NCI-H2029 treated with DMSO at 0.1 percent for 48 hours (cell line): Measurements from ENCODE around the gene LMLN.
"Not testable (repeated sequence)": the region's sequence is repeated elsewhere in the genome, so short reads cannot be mapped to it uniquely, and the experiment has no call there.

Experiments used
- DNase-seq: peaks from one replicate; lab custom pipeline; 2025; lab: John Stamatoyannopoulos, UW

Gene LMLN, protein sequence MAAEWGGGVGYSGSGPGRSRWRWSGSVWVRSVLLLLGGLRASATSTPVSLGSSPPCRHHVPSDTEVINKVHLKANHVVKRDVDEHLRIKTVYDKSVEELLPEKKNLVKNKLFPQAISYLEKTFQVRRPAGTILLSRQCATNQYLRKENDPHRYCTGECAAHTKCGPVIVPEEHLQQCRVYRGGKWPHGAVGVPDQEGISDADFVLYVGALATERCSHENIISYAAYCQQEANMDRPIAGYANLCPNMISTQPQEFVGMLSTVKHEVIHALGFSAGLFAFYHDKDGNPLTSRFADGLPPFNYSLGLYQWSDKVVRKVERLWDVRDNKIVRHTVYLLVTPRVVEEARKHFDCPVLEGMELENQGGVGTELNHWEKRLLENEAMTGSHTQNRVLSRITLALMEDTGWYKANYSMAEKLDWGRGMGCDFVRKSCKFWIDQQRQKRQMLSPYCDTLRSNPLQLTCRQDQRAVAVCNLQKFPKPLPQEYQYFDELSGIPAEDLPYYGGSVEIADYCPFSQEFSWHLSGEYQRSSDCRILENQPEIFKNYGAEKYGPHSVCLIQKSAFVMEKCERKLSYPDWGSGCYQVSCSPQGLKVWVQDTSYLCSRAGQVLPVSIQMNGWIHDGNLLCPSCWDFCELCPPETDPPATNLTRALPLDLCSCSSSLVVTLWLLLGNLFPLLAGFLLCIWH

DNA sequence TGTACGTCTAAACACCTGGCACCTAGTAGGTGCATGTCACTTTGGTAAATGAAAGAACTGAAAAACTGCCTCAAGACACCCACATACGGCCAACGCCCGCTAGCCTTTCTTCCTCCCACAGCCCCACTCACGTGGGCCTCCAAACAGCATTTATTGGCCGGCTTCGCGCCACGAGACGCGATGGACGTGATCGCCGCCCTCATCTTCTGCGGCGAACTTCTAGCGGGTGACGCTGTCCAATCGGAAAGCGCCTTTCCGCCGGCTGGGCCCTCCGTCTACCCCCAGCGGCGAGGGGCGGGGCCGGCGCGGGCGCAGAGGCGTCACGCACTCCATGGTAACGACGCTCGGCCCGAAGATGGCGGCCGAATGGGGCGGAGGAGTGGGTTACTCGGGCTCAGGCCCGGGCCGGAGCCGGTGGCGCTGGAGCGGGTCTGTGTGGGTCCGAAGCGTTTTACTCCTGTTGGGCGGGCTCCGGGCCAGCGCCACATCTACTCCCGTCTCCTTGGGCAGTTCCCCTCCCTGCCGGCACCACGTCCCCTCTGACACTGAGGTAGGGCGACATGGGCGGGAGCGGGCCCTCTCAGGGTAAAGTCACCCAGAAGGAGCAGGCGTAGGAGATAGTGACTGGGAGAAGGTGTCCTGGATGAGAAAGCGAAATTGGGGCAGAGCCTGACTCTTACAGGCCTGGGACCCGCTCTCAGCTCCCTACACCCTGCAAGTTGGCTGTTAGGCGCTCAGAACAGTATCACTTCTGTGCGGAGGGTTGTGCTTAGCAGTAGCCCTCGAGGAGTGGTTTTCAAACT, at the start of gene LMLN:
LMLN (plus strand) TSS at position 327 of the 803 bp plus-strand sequence; CDS start at position 356, 29 bp downstream.
- peak; percentile 67 for DNase-seq

DNA sequence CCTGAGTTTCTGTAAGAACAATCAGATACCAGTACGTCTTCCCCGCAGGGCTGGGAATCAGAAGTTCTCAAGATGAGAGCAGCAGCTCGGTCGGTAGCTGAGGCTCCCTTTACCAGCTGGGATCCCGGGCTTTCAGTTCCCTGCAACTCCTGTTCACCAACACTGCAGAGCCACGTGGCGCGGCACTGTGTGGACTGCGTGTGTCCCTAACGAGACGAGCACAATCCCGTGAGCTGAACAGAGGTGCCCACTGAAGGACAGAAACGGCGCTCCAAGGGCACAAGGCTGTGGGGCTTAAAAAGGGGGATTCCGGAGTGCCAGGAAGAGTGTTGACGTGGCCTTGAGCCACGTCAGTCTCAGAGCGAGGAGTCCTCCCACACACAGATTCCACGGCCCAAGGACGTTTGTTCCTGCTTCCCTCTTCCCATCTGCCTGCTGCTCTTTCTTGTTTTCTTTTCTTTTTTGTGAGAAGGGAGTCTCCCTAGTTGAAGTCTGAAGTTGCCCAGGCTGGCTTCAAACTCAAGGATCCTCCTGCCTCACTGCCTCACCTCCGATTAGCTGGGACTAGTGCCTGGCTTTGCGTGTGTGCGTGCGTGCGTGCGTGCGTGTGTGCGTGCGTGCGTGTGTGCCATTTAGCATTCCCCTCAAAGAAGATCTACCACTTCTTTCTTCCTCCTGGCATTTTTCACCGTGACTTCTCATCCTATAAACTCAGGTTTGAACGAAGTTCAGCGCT, 47.1 kb upstream of the LMLN start:
- no peak for DNase-seq

DNA sequence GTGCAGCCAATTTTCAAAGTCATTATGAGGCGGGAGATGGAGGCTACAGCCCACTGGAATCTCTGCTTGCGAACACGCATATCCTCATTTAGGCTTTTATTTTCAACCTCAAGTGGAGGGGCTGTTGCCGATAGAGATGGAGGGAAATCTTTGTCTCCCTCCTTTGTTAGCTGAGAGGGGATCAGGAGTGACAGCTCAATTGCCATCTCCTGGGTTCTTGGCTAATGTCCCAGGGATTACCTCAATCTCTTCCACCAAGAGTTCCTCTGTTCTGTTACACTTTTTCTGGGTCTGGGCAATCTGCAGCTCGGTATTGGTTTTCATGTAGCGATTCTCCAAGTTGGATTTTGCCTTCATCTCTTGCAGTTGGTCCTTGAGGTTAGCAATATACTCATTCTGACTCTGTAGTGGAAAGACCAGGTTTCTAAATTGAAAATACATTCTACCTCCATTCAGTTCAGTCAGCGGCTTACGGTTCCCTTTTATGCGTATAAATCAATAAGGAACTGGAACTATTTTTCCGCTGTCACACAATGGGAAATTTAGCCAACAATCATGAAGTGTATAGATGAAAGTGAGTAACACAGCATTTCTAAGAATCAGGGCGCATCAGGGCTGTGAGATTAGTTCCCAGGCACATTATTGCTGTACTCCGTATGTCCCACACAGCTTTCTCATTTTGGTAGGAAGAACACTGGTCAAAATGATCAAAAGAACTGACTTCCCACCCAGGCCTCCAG, 46.2 kb upstream of the LMLN start:
- no peak for DNase-seq

DNA sequence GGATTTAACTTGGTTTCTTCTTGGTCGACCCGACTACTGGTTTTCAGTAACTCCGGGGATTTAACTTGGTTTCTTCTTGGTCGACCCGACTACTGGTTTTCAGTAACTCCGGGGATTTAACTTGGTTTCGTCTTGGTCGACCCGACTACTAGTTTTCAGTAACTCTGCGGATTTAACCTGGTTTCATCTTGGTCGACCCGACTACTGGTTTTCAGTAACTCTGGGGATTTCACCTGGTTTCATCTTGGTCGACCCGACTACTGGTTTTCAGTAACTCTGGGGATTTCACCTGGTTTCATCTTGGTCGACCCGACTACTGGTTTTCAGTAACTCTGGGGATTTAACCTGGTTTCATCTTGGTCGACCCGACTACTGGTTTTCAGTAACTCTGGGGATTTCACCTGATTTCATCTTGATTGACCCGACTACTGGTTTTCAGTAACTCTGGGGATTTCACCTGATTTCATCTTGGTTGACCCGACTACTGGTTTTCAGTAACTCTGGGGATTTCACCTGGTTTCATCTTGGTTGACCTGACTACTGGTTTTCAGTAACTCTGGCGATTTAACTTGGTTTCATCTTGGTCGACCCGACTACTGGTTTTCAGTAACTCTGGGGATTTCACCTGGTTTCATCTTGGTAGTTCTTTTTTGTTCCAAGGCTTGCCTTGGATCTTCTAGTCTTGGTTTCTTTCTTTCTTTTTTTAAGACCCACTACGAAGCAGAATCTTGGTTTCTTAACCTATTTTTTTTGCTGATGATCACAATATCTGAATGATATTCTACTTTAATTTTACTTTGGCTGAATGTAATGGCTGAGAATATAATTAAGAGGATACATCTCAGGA, 38.4 kb upstream of the LMLN start:
- DNase-seq, result not testable (repeated sequence)

DNA sequence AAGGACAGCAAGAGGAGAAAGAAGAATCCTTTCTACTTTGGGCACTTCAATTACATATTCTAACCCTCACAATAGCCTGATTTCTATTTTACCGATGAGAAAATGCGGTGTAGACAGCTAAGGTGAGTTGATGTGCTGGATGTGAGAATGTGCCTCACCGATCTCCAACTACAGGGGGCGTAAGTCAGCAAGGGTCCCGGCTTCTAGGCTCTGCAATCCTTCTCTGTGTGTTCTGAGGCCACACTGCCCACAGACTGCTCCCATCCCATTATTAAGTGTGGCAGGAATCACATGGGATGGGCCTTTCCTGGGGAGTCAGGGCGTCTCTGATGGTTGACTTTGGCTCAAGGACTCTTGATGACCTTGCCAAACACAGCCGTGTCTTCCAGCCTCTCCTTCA, 33.6 kb upstream of the LMLN start:
- no peak for DNase-seq

DNA sequence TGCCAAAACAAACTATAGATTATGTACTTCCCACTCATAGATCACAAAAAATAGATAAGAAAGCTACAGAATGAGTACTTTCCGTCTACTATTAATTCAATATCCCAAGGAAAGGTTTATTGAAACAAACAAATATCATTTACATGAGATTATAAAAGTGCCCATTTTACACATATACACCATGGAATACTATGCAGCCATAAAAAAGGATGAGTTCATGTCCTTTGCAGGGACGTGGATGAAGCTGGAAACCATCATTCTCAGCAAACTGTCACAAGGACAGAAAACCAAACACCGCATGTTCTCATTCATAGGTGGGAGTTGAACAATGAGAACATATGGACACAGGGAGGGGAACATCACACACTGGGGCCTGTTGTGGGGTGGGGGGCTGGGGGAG, 32.4 kb upstream of the LMLN start:
- DNase-seq, result not testable (repeated sequence)

DNA sequence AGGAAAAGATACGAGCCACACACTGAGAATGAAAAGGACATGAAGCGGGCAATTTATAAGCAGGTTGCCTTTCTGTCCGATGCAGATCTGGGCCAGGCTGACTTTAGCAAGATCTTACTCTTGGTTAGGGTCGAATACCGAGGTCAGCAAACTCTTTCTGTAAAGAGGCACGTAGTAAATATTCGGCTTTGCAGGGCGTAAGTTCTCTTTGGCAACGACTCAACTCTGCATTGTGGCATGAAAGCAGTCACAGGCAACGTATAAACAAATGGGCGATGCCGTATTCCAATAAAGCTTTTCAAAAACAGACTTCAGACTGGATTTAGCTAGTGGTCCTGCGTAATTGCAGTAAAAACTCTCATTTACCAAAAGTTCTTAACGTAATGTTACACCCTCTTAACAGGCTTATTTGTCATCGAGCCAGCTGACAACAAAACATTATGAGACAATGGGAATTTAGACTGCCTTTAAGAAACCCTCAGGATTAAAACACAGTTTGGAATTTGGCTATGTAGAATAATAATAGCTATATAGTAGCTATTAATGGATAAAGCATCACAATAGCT, 23.1 kb upstream of the LMLN start:
- DNase-seq, result no peak

DNA sequence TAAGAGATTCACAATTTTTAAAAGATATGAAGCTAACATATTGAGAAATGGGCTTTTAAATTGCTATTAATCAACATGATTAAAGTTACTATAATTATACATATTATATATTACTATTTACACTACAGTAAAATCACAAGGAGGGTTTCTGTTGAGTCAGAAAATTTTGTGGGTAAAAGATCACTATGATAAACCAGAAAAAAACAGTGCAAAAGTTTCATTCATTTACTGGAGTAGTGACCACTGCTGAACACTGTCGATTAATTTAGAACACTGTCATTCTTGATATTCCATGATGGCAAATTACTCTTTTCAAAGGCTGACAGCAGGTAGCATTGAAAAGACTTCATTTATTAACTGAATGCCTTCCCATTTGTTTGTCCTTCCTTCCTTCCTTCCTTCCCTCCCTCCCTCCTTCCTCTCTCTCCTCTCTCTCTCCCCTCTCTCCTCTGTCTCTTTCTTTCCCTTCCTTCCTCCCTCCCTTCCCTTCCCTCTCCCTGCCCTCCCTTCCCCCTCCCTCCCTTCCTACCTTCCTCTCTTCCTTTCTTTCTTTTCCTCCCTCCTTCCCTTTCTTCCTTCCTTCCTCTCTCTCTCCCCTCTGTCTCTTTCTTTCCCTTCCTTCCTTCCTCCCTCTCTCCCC, 19.2 kb upstream of the LMLN start:
- no peak for DNase-seq

DNA sequence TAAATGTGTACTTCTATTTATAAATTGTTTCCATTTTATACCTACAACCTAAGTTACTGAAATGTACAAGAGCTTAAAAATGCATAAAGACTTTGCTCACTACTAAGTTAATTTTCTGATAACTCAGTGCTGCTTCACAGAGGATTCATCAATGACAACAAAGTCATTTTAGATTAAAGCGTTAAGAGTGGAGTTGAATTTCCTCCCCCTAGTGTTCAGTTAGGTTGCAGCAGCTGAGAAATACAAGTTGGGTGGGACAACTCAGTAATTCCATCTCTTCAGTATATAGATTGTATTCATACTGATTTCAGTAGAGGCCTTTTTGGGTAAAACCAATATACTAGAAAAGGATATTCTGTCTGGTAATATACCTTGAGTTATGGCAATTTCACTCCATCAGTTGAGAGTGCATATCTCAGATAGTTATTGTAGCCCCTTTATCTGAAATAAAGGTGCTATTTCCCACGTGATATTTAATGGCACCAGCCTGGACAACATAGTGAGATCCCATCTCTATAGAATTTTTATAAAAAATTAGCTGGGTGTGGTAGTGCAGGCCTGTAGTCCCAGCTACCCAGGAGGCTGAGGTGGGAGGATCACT, 17.0 kb upstream of the LMLN start:
- peak; percentile 27 for DNase-seq

DNA sequence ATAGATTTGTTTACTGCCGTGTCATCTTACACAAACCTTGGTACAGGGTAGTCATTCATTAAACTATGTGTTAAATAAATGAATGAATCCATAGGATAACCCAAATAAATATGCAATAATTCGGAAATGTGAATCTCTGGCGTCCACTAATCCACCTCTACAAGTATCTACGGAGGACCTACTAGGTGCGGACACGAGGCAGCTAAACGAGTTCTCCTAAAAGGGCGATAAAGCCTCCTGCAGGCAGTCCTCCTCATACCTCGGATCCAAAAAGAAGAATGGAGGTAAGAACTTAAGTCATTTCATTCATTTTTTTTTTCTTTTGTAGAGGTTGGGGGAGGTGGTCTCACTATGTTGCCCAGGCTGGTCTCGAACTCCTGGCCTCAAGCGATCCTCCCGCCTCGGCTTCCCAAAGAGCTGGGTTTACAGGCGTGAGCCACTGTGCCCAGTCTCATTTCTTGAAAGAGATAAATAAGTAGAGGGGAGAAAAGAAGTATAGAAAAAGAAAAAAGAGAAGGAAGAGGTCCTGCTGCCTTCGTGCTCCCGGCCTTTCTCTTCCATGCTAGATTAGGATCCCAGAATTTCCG, 10.7 kb upstream of the LMLN start:
- no peak for DNase-seq

DNA sequence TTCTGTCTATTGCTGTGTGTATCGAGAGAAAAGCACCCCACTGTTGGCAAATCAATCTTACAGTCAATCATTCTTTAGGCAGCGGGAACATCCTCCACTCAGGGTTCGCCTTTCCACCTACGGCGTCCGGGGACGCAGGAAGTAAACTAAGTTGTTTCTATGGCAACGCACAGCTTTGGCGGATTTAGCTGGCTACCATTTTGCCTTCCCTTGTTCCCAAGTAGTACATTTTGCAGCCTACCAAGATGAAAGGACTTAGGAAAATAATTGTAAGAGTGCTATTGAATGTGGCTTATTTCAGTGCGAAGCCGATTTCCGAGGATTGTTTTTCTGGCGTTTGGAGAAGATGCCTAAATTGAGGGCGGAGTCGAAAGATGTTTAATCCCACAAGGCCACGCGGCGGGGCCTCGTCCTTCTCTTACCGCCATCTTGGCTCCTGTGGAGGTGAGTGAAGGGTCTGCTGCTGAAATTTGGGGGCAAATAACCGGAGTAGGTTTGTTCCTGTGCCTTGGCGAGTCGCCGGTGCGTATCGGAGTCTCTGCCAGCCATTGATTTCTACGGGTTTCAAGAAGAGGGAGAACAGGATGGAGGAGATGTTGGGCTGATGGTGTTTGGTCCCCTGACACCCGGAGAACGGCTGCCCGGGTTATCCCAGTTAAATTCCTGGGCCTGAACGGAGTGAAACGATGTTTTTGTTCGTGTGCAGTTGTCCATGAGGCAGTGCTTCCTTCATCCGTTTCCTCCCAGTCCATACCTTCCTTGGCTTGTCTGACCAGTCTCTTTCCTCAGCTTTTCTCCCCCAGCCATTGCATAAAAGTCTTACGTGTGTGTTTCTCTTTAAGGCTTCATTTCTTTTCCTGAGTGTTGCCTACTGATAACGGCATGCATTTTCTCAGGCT, 10.0 kb upstream of the LMLN start, which contains the start of gene RPL35A:
RPL35A (plus strand) TSS at position 413 of the 899 bp plus-strand sequence. CDS start 778 bp downstream, outside the sequence.
- DNase-seq, result peak; percentile 95

DNA sequence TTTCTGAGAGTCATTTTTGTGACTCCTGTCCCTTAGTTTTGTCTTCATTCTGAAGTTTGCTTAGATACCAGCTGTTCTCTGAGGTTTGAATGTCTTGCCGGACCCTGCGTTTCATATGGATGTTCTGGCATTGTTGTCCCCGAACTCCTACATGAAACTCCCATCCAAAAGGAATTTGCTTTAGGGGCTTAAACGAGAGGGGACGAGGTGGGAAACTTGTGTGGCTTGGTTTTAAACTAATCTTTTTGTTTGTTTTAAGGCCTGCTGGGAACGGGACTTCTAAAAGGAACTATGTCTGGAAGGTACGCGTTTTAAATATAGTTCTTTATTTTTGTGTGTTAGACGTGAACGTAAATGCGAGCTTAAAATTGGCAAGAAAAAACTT, 9.3 kb upstream of the LMLN start:
- DNase-seq, result no peak

DNA sequence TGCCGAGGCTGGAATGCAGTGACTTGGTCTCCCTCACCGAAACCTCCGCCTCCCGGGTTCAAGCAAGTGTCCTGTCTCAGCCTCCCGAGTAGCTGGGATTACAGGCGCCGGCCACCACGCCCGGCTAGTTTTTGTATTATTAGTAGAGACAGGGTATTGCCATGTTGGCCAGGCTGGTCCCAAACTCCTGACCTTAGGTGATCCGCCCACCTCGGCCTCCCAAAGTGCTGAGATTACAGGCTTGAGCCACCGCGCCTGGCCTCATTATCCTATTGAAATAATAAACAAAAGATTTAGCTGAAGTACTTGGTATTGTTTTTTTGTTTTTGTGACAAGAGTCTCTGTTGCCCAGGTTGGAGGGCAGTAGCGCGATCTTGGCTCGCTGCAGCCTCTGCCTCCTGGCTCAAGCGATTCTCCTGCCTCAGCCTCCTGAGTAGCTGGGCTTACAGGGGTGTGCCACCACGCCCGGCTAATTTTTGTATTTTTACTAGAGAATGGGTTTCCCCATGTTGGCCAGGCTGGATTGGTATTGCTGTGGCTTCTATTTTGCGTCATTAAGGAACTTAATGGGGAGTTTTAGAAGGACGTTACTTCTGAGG, 8.5 kb upstream of the LMLN start:
- DNase-seq, result no peak

DNA sequence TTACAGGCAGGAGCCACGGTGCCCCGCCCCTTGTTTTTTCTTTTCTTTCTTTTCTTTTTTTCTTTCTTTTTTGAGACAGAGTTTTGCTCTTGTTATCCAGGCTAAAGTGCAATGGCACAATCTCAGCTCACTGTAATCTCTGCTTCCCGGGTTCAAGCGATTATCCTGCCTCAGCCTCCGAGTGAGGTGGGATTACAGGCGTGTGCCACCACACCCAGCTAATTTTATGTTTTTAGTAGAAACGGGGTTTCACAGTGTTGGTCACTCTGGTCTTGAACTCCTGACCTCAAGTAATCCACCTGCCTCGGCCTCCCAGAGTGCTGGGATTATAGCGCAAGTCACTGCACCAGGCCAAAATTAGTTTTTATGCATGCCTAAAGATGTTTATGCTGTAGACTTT, 7.6 kb upstream of the LMLN start:
- no peak for DNase-seq

DNA sequence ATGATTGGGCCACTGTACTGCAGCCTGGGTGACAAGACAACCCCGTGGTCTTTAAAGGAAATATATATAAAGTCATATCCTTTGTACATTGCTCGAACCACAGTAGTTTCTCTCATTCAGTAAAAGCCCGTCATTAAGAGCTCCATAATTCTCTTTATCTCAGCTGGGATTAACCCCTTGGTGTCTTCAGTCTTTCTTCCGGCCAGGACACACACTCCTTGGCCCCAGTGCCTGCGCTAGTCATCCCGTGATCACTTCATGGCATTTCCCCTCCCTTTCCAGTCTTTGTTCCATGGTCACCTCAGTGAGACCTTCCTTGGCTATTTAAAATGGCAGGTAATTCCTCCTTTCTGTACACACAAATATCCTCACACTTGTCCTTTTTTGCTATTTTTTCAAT, 6.7 kb upstream of the LMLN start:
- no peak for DNase-seq

DNA sequence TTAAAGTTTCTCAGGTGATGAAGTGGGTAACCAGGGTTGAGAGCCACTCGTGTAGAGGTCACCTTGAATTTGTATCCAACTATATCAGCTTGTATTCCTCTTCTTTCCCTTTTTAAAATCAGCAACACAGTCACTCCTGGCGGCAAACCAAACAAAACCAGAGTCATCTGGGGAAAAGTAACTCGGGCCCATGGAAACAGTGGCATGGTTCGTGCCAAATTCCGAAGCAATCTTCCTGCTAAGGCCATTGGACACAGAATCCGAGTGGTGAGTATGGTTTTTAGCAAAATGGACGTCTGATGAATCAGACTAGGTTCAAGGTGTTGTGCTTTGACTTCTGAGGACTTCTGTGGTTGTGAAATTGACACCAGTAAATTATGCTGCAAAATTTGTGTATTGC, 6.1 kb upstream of the LMLN start:
- no peak for DNase-seq

DNA sequence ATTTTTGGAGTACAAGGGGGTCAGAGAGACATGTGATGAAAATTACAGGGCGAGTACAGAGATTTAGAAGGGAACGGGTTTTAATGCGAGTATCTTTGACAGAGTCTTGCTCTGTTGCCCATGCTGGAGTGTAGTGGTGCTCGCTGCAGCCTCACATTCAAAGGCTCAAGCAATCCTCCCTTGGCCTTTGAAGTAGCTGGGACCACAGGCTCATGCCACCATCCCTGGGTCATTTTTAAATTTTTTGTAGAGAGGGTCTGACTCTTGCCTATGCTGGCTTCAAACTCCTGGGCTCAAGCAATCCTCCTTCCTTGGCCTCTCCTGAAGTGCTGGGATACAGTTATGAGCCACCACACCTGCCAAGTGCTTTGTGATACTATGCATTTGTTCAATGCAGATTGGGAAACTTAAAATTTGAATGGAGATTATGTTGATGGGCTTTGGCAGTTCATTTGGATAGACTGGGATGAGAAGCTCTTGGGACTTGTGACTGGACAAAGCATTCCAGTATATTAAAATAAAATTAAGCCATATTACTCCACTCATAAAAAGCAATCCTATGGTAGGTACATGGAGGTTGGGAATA, 4.0 kb upstream of the LMLN start:
- no peak for DNase-seq
